Esophagus (tissue), 2 donors: Measurements from ENCODE around the gene KCNIP3. TPM values are rescaled to one million over a fixed set of nuclear protein-coding genes. Genes with fewer than 3 reads are reported as not detected.
"Not testable (repeated sequence)": the region's sequence is repeated elsewhere in the genome, so short reads cannot be mapped to it uniquely, and the experiment has no call there.

Experiments
- H3K27ac ChIP-seq, 2 donors: one replicate each; pipeline ENCODE4 v1.5.1; 2013; ENCODE audit warnings: low read depth in 2 of 2, mild to moderate bottlenecking in 2 of 2, inconsistent platforms in 1 of 2, low read length in 1 of 2, moderate library complexity in 1 of 2
- H3K27me3 ChIP-seq, 2 donors: one replicate each; pipeline ENCODE4 v1.6.1; 2013; ENCODE audit warnings: low read length in 2 of 2, control low read depth in 1 of 2, mild to moderate bottlenecking in 1 of 2; ENCODE audit not compliant: insufficient read depth in 2 of 2, control insufficient read depth in 1 of 2
- H3K36me3 ChIP-seq, 2 donors: one replicate each; pipeline ENCODE4 v1.6.1; 2013; ENCODE audit warnings: low read length in 1 of 2; ENCODE audit not compliant: control insufficient read depth in 2 of 2, insufficient read depth in 2 of 2
- H3K4me1 ChIP-seq, 2 donors: one replicate each; pipeline ENCODE4 v1.6.1; 2013; ENCODE audit warnings: low read length in 1 of 2; ENCODE audit not compliant: control insufficient read depth in 2 of 2, insufficient read depth in 2 of 2
- H3K4me3 ChIP-seq, 2 donors: one replicate each; pipeline ENCODE4 v1.5.1; 2013; ENCODE audit warnings: low read length in 2 of 2, mild to moderate bottlenecking in 2 of 2, low read depth in 1 of 2, moderate library complexity in 1 of 2
- H3K9me3 ChIP-seq, 2 donors: one replicate each; pipeline ENCODE4 v1.6.1; 2013; ENCODE audit warnings: mild to moderate bottlenecking in 2 of 2, low read depth in 1 of 2, low read length in 1 of 2, moderate library complexity in 1 of 2; ENCODE audit not compliant: control insufficient read depth in 2 of 2, insufficient read depth in 1 of 2
- WGBS, 2 donors: extraction: QIAGEN DNeasy Blood & Tissue Kit; methylation state at CpG; one replicate each; pipeline ENCODE4 v1.1.7; 2013; 5-methylcytosine and 5-hydroxymethylcytosine counted together
- polyA plus RNA-seq, 2 donors: library from polyadenylated mRNA; stranded (reverse); fragments of 200-250 nt; gene quantifications; one replicate each; pipeline ENCODE4 v1.2.3, GENCODE V29; 2013
- donor health status: healthy with polysubstance abuse.
- donor health status: Bipolar disorder and iron deficiency.

The KCNIP3 gene
- polyA plus RNA-seq, 2 donors, result 2.0 to 2.2 TPM

- WGBS, 2 donors, result 78 to 79% methylated on average over 3 of the region's 3 CpGs
- peaks cover 4 to 13% of the 10 kb centered on the region in 2 donors for H3K4me1 ChIP-seq
- H3K9me3 ChIP-seq, H3K27me3 ChIP-seq, H3K27ac ChIP-seq, H3K4me3 ChIP-seq, H3K36me3 ChIP-seq: not testable (repeated sequence)
These were observed 107.5 kb downstream of the KCNIP3 start for GRCh38 chr2:95404676-95405075.

- H3K36me3 ChIP-seq, H3K27ac ChIP-seq, H3K9me3 ChIP-seq, H3K4me3 ChIP-seq, H3K27me3 ChIP-seq, H3K4me1 ChIP-seq: not testable (repeated sequence)
- 94 to 97% methylated on average over 5 of the region's 5 CpGs for WGBS, 2 donors
These were observed 114.1 kb downstream of the KCNIP3 start for GRCh38 chr2:95411239-95411638.

- not testable (repeated sequence) for H3K27ac ChIP-seq, H3K36me3 ChIP-seq, H3K4me3 ChIP-seq, H3K4me1 ChIP-seq, H3K9me3 ChIP-seq, H3K27me3 ChIP-seq
- 30 to 44% methylated on average over 4 to 7 of the region's 9 CpGs for WGBS, 2 donors
These were observed 117.0 kb downstream of the KCNIP3 start for GRCh38 chr2:95414015-95414594.

- not testable (repeated sequence) for H3K27ac ChIP-seq
These were observed 118.0 kb downstream of the KCNIP3 start for GRCh38 chr2:95415138-95415537.

GRCh38 chr2:95415561-95415960 is 118.4 kb downstream of the KCNIP3 start:
- H3K4me3 ChIP-seq, H3K9me3 ChIP-seq, H3K4me1 ChIP-seq, H3K27ac ChIP-seq, H3K36me3 ChIP-seq, H3K27me3 ChIP-seq: not testable (repeated sequence)
- 84 to 91% methylated on average over 16 of the region's 16 CpGs for WGBS, 2 donors

More at GRCh38 chr2:95415138-95415537, 118.0 kb downstream of the KCNIP3 start:
- WGBS, 2 donors, result 67 to 70% methylated on average over 3 of the region's 3 CpGs
- not testable (repeated sequence) for H3K9me3 ChIP-seq, H3K36me3 ChIP-seq, H3K27me3 ChIP-seq, H3K4me1 ChIP-seq, H3K4me3 ChIP-seq

- H3K27ac ChIP-seq, H3K36me3 ChIP-seq, H3K4me3 ChIP-seq, H3K4me1 ChIP-seq, H3K9me3 ChIP-seq, H3K27me3 ChIP-seq: not testable (repeated sequence)
- WGBS, 2 donors, result 21 to 47% methylated on average over 8 to 13 of the region's 30 CpGs
These were observed 130.2 kb downstream of the KCNIP3 start for GRCh38 chr2:95427196-95427867.

- not testable (repeated sequence) for H3K27ac ChIP-seq, H3K4me3 ChIP-seq, H3K9me3 ChIP-seq, H3K4me1 ChIP-seq, H3K27me3 ChIP-seq, H3K36me3 ChIP-seq
- WGBS, 2 donors, result no CpG with 5 or more reads among the region's 8 CpGs
These were observed 132.8 kb downstream of the KCNIP3 start for GRCh38 chr2:95429748-95430467.

- not testable (repeated sequence) for H3K27me3 ChIP-seq
- 78 to 86% methylated on average over 1 of the region's 4 CpGs for WGBS, 2 donors
These were observed 136.2 kb downstream of the KCNIP3 start for GRCh38 chr2:95433373-95433772.

GRCh38 chr2:95433973-95434372 is 136.8 kb downstream of the KCNIP3 start:
- H3K4me1 ChIP-seq, H3K27ac ChIP-seq, H3K27me3 ChIP-seq, H3K4me3 ChIP-seq, H3K9me3 ChIP-seq, H3K36me3 ChIP-seq: not testable (repeated sequence)
- 90% methylated on average over 2 of the region's 2 CpGs; no CpG with 5 or more reads in 1 of the 2 donors for WGBS, 2 donors

More at GRCh38 chr2:95433373-95433772, 136.2 kb downstream of the KCNIP3 start:
- H3K4me1 ChIP-seq, H3K4me3 ChIP-seq, H3K27ac ChIP-seq, H3K9me3 ChIP-seq, H3K36me3 ChIP-seq: not testable (repeated sequence)
